Lung (tissue), 12 donors: Measurements from ENCODE around the gene PGAP1. TPM values are rescaled to one million over a fixed set of nuclear protein-coding genes. Genes with fewer than 3 reads are reported as not detected.

Source experiments
- ATAC-seq: fragments of 200-7000 bp; cut with Tn5 transposase; one replicate; pipeline ENCODE4 v1.9.1; 2020; ENCODE audit warnings: moderate number of reproducible peaks; ENCODE audit not compliant: insufficient read depth, low FRiP score
- DNase-seq, 3 donors: peaks; one replicate each; pipeline ENCODE4 v3.0.0-alpha.2; 2013 to 2017
- H3K27ac ChIP-seq, 2 donors: one replicate each; pipeline ENCODE4 v1.5.1; 2013; ENCODE audit warnings: mild to moderate bottlenecking in 2 of 2, moderate library complexity in 2 of 2, control low read depth in 1 of 2, inconsistent platforms in 1 of 2, low read depth in 1 of 2, low read length in 1 of 2
- H3K27me3 ChIP-seq, 3 donors: one replicate each; pipeline ENCODE4 v1.5.1; 2013; ENCODE audit warnings: low read length in 2 of 3; ENCODE audit not compliant: control insufficient read depth in 3 of 3, insufficient read depth in 3 of 3
- H3K36me3 ChIP-seq, 4 donors: one replicate each; pipeline ENCODE4 v1.5.1; 2013; ENCODE audit warnings: low read length in 4 of 4, mild to moderate bottlenecking in 1 of 4, moderate library complexity in 1 of 4; ENCODE audit not compliant: control insufficient read depth in 4 of 4, insufficient read depth in 4 of 4
- H3K4me1 ChIP-seq, 5 donors: one replicate each; pipeline ENCODE4 v1.5.1; 2013; ENCODE audit warnings: low read length in 5 of 5, mild to moderate bottlenecking in 2 of 5, moderate library complexity in 1 of 5; ENCODE audit not compliant: control insufficient read depth in 5 of 5, insufficient read depth in 5 of 5
- H3K4me3 ChIP-seq: one replicate; pipeline ENCODE4 v1.5.1; 2013; ENCODE audit warnings: mild to moderate bottlenecking, control low read depth, moderate library complexity
- H3K9ac ChIP-seq, 2 donors: one replicate each; pipeline ENCODE4 v1.5.1; 2013; ENCODE audit warnings: low read length in 2 of 2, control low read depth in 1 of 2; ENCODE audit not compliant: insufficient read depth in 1 of 2
- H3K9me3 ChIP-seq, 4 donors: one replicate each; pipeline ENCODE4 v1.5.1; 2013; ENCODE audit warnings: low read length in 3 of 4, mild to moderate bottlenecking in 1 of 4, moderate library complexity in 1 of 4; ENCODE audit not compliant: control insufficient read depth in 4 of 4, insufficient read depth in 3 of 4
- WGBS, 2 donors: extraction: QIAGEN DNeasy Blood & Tissue Kit; methylation state at CpG; one replicate each; pipeline ENCODE4 v1.1.7; 2013; 5-methylcytosine and 5-hydroxymethylcytosine counted together
- polyA plus RNA-seq, 2 donors: library from polyadenylated mRNA; stranded (reverse); fragments of 200-250 nt; gene quantifications; one replicate each; pipeline ENCODE4 v1.2.1, GENCODE V29; 2013
- total RNA-seq, 2 donors: library from RNA; depleted of rRNA in 1 of 2; stranded (reverse); fragments of >200 nt in 1 of 2; gene quantifications; one replicate each; pipeline ENCODE4 v1.2.1, GENCODE V29; 2014 to 2021
- TF ChIP-seq, protein P1 (sequence below): IDR thresholded peaks from 2 replicates; pipeline ENCODE4 v1.5.1; 2012; ENCODE audit warnings: mild to moderate bottlenecking; ENCODE audit errors: control extremely low read depth, extremely low read depth
- donor health status: control.
- donor health status: control.
- donor health status: Bipolar disorder and iron deficiency.
- donor health status: healthy.
- donor health status: DM: yes; HTN: yes; CAD: no.

PGAP1 gene
- total and polyA plus RNA-seq, 4 donors: 1.4 to 34.1 (median 7.0) TPM

GRCh38 chr2:196957881-196958525, 31.5 kb upstream of the PGAP1 start:
- TF ChIP-seq, protein P1, sequence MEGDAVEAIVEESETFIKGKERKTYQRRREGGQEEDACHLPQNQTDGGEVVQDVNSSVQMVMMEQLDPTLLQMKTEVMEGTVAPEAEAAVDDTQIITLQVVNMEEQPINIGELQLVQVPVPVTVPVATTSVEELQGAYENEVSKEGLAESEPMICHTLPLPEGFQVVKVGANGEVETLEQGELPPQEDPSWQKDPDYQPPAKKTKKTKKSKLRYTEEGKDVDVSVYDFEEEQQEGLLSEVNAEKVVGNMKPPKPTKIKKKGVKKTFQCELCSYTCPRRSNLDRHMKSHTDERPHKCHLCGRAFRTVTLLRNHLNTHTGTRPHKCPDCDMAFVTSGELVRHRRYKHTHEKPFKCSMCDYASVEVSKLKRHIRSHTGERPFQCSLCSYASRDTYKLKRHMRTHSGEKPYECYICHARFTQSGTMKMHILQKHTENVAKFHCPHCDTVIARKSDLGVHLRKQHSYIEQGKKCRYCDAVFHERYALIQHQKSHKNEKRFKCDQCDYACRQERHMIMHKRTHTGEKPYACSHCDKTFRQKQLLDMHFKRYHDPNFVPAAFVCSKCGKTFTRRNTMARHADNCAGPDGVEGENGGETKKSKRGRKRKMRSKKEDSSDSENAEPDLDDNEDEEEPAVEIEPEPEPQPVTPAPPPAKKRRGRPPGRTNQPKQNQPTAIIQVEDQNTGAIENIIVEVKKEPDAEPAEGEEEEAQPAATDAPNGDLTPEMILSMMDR: no peak
- Histone ChIP-seq H3K36me3 (no peaks in the 10 kb centered on the region), H3K27ac (no peak overlapping the region), H3K9ac (no peak overlapping the region), H3K4me3 (no peak overlapping the region), H3K4me1 (peaks cover 0 to 4% (median 1%) of the 10 kb centered on the region in 5 donors), H3K9me3 (peaks cover 0 to 2% (median 0%) of the 10 kb centered on the region in 4 donors), H3K27me3 (no peaks in the 10 kb centered on the region)
- WGBS, 2 donors: 75 to 94% methylated on average over 1 of the region's 1 CpG
- ATAC-seq (no peak), DNase-seq (no peak)

- no peaks in the 10 kb centered on the region for H3K36me3 ChIP-seq
- H3K4me1 ChIP-seq: peaks cover 0 to 4% (median 1%) of the 10 kb centered on the region in 5 donors
- H3K4me3 ChIP-seq: no peak overlapping the region
- ATAC-seq (no peak), DNase-seq (no peak)
- H3K9ac ChIP-seq: no peak overlapping the region
- H3K27ac ChIP-seq: no peak overlapping the region
- H3K9me3 ChIP-seq: peaks cover 0 to 2% (median 0%) of the 10 kb centered on the region in 4 donors
- TF ChIP-seq, protein P1: no peak
- no peaks in the 10 kb centered on the region for H3K27me3 ChIP-seq
- WGBS, 2 donors: 95 to 97% methylated on average over 5 of the region's 5 CpGs
Observed at GRCh38 chr2:196957442-196957841, 30.9 kb upstream of the PGAP1 start.

- Histone ChIP-seq H3K27me3 (no peaks in the 10 kb centered on the region), H3K9ac (no peak overlapping the region), H3K4me1 (peaks cover 0 to 4% (median 1%) of the 10 kb centered on the region in 5 donors), H3K9me3 (peaks cover 0 to 2% (median 0%) of the 10 kb centered on the region in 4 donors), H3K27ac (no peak overlapping the region), H3K36me3 (no peaks in the 10 kb centered on the region), H3K4me3 (no peak overlapping the region)
- DNase-seq: no peak
- TF ChIP-seq, protein P1: no peak
- 81 to 89% methylated on average over 6 of the region's 6 CpGs for WGBS, 2 donors
- no peak for ATAC-seq
Observed at GRCh38 chr2:196956069-196956468, 29.6 kb upstream of the PGAP1 start.
